IPS-15b (cell line): ENCODE data around the gene ESRRB.

Experiments
- H3K27me3 ChIP-seq: one replicate; pipeline ENCODE4 v1.6.1; 2013; ENCODE audit warnings: low read length; ENCODE audit not compliant: control insufficient read depth, insufficient read depth
- H3K36me3 ChIP-seq: one replicate; pipeline ENCODE4 v1.6.1; 2013; ENCODE audit warnings: low read length; ENCODE audit not compliant: control insufficient read depth, insufficient read depth
- H3K4me1 ChIP-seq: one replicate; pipeline ENCODE4 v1.6.1; 2013; ENCODE audit warnings: mild to moderate bottlenecking, low read length; ENCODE audit not compliant: control insufficient read depth, insufficient read depth
- H3K4me3 ChIP-seq: one replicate; pipeline ENCODE4 v1.5.1; 2013; ENCODE audit warnings: low read depth, low read length
- H3K9ac ChIP-seq: one replicate; pipeline ENCODE4 v1.6.1; 2013; ENCODE audit warnings: low read depth, mild to moderate bottlenecking, low read length
- H3K9me3 ChIP-seq: one replicate; pipeline ENCODE4 v1.6.1; 2013; ENCODE audit warnings: mild to moderate bottlenecking, low read length; ENCODE audit not compliant: control insufficient read depth, insufficient read depth

The ESRRB gene

DNA sequence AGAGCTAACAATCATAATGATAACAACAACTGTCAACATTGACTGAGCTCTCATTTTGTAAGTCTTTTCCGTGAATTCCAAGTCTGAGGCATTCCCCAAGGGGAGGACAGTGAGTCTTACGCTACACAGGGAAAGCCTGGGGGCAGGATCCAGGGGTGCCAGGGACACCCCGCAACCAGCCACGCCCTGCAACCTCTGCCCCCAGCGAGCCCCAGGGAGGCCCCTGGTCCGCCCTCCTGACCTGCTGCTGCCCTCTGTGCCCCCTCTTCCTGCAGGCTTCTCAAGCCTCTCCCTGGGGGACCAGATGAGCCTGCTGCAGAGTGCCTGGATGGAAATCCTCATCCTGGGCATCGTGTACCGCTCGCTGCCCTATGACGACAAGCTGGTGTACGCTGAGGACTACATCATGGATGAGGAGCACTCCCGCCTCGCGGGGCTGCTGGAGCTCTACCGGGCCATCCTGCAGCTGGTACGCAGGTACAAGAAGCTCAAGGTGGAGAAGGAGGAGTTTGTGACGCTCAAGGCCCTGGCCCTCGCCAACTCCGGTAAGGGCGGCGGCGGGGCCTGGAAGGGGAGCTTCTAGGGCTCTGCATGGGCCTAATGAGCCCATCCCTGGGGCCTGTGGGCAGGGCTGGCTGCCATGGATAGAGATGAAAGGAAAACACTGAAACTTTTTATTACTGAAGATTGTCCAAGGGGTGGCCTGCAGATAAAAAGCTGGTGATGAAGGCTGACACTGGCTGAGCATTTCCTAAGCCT is 115.4 kb downstream of the ESRRB start:
- Histone ChIP-seq H3K4me1 (no peaks in the 10 kb centered on the region), H3K9me3 (no peaks in the 10 kb centered on the region), H3K9ac (no peak overlapping the region), H3K4me3 (no peak overlapping the region), H3K27me3 (no peaks in the 10 kb centered on the region), H3K36me3 (no peaks in the 10 kb centered on the region)

DNA sequence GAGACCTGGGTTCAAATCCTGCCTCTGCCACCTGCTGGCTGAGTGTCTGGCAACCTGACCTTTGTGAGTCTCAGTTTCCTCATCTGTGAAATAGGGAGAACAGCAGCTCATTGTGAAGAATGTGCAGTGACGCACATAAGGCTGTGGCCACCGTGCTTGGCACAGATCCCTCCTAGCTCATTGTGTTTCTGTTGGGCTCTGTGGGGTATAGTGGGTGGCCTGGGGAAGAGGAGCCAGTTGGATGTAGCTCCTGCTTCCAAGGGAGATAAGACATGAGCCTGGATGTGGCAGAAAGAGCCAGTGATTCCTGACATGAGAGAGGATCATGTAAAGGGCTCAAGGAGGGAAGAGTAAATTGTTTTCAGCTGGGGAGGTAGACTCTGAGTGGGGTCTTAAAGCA is 120.0 kb downstream of the ESRRB start:
- Histone ChIP-seq H3K36me3 (no peaks in the 10 kb centered on the region), H3K27me3 (no peaks in the 10 kb centered on the region)

DNA sequence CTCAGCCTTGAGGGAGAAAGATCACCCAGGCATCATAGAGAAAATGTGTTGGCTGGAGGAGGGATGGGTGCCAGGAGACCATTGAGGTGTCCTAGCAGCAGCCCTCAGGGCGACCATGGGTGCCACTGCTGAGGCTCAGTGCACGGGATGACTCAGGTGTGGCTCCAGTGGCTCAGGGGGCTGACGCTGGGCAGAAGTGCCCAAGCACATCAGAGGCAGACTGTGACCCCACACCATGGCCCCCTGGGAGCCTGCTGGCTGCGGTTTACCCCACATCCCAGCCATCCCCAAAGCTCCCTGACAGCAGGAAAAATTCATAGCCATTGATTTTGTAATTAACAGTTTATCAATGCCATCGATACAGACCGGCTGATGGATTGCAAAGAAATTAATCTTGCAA is 120.7 kb downstream of the ESRRB start:
- Histone ChIP-seq H3K4me3 (no peak overlapping the region), H3K9ac (no peak overlapping the region), H3K4me1 (no peaks in the 10 kb centered on the region), H3K27me3 (no peaks in the 10 kb centered on the region), H3K9me3 (no peaks in the 10 kb centered on the region), H3K36me3 (no peaks in the 10 kb centered on the region)

More for the DNA sequence above, 120.0 kb downstream of the ESRRB start:
- no peak overlapping the region for H3K4me3 ChIP-seq
- no peak overlapping the region for H3K9ac ChIP-seq
- H3K9me3 ChIP-seq: no peaks in the 10 kb centered on the region
- no peaks in the 10 kb centered on the region for H3K4me1 ChIP-seq

DNA sequence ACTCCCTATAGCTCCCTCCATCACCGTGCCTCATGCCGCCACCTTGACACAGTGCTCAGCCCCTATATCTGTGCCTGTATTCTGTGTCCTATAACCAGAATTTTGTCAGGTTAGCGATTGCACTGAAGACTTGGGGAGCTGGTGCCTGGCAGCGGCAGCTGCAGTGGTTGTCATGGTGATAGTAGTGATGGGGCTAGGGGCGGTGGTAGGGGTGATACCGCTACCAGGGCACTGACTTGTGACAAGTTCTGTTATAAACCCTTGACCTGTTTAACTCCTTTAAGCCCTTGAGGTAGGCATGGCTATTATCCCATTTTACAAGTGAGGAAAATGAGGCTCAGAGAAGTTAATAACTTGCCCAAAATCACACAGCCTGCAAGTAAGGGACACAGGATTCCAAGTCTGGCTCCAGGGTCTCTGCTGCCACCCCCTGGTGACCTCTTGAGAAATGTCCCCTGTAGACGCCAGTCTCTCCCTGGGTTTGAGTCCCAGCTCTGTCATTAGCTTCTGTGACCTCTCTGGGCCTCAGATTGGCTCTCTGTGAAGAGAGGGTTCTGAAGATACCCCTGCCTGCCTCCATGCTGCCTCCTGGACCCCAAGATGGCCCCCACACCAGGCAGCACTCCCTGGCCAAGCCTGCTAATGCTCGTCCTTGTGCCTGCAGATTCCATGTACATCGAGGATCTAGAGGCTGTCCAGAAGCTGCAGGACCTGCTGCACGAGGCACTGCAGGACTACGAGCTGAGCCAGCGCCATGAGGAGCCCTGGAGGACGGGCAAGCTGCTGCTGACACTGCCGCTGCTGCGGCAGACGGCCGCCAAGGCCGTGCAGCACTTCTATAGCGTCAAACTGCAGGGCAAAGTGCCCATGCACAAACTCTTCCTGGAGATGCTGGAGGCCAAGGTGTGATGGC is 121.9 kb downstream of the ESRRB start:
- no peaks in the 10 kb centered on the region for H3K27me3 ChIP-seq
- H3K4me1 ChIP-seq: no peaks in the 10 kb centered on the region
- no peaks in the 10 kb centered on the region for H3K36me3 ChIP-seq
- H3K9ac ChIP-seq: no peak overlapping the region
- no peak overlapping the region for H3K4me3 ChIP-seq
- no peaks in the 10 kb centered on the region for H3K9me3 ChIP-seq

DNA sequence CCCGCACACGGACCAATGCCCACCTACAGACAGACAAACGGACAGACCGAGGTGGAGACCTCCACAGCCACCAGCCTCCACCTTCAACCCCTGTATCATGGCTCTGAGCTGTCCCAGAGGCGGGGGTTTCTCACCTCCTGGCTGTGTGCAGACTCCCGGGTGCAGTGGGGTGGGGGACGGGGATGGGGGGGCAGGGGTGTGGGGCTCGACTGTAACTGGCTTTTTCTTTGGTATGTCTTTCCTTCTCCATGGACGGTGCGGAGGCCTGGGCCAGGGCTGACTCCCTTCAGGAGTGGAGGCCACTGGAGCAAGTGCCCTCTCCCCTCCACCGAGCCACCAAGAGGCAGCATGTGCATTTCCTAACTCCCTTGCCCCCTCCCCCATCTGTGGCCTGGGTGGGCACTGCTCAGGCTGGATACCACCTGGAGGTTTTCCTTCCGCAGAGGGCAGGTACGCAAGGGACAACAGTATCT is 122.6 kb downstream of the ESRRB start:
- no peak overlapping the region for H3K9ac ChIP-seq
- H3K4me1 ChIP-seq: no peaks in the 10 kb centered on the region
- no peaks in the 10 kb centered on the region for H3K27me3 ChIP-seq
- H3K36me3 ChIP-seq: no peaks in the 10 kb centered on the region
- no peaks in the 10 kb centered on the region for H3K9me3 ChIP-seq
- no peak overlapping the region for H3K4me3 ChIP-seq

DNA sequence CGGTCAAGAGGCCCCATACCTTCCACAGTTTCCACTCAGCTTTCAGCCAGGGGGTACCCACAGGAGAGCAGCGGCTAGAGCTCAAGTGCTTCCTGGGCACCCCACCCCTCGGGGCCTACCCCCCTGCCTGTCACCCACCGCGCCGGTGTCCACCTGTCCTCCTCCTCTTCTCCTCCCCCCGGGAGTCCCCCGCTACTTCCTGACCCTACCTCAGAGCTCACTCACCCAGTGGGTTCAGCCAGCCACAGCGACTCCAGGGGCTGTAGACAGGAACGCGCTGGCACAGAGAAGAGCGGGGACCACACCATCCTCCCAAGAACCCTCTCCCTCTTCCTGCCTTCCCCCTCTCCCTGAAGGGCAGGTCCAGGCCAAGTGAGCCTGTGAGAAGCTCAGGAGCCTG is 123.0 kb downstream of the ESRRB start:
- no peaks in the 10 kb centered on the region for H3K36me3 ChIP-seq
- H3K4me1 ChIP-seq: no peaks in the 10 kb centered on the region
- no peak overlapping the region for H3K9ac ChIP-seq
- H3K27me3 ChIP-seq: no peaks in the 10 kb centered on the region
- H3K9me3 ChIP-seq: no peaks in the 10 kb centered on the region
- no peak overlapping the region for H3K4me3 ChIP-seq

DNA sequence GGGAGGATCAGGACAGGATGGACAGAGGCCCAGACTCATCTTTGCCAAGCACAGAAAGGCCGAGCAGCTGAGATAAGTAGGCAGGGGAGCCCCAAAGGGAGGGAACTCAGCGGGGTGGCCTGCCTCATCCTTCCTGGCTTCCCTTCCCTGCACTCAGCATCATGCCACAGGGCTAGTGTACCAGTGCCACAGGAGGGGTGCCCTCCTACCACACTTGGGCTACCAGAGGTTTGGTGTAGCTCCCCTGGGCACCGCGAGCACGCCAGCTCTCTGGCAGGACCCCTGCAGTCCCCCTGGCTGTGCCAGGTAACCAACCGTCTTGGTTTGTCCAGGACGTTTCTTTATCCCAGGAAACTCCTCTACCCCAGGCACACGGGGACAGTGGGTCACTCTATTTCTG is 123.5 kb downstream of the ESRRB start:
- Histone ChIP-seq H3K9me3 (no peaks in the 10 kb centered on the region), H3K4me3 (no peak overlapping the region), H3K36me3 (no peaks in the 10 kb centered on the region), H3K9ac (no peak overlapping the region), H3K4me1 (no peaks in the 10 kb centered on the region), H3K27me3 (no peaks in the 10 kb centered on the region)

DNA sequence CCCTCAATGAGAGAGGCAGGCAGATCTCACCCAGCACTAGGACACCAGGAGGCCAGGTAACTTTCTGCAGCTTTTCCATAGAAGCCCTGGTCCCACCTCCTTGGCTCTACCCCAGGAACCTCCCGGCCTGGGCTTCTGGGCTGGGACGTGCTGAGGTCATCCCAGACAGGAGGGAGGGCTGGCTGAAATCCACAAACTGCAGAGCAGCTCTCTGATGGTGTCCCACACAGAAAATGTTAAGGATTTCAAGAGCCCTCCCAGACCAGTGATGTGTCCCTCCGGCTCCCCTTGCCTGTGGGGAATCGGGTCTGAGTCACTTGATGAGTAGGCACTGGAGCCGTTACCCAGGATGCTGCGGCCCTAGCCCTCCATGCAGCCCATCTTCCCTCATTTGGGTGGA is 124.1 kb downstream of the ESRRB start:
- Histone ChIP-seq H3K36me3 (no peaks in the 10 kb centered on the region), H3K4me3 (no peak overlapping the region), H3K9ac (no peak overlapping the region), H3K4me1 (no peaks in the 10 kb centered on the region), H3K27me3 (no peaks in the 10 kb centered on the region), H3K9me3 (no peaks in the 10 kb centered on the region)

DNA sequence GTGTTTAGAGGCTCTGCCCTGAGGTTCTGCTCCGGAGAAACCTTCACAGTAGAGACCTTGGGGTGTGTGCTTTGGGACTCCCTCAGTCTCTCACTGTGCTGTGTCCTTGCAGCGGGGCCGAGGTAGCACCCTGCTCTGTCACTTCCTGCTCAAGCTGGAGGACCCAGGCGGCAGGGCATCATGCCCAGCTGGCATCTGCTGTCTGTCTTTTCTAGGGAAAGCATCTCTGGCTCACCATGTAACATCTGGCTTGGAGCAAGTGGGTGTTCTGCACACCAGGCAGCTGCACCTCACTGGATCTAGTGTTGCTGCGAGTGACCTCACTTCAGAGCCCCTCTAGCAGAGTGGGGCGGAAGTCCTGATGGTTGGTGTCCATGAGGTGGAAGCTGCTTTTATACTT is 124.5 kb downstream of the ESRRB start:
- Histone ChIP-seq H3K4me1 (no peaks in the 10 kb centered on the region), H3K36me3 (no peaks in the 10 kb centered on the region), H3K27me3 (no peaks in the 10 kb centered on the region), H3K9ac (no peak overlapping the region), H3K4me3 (no peak overlapping the region), H3K9me3 (no peaks in the 10 kb centered on the region)

DNA sequence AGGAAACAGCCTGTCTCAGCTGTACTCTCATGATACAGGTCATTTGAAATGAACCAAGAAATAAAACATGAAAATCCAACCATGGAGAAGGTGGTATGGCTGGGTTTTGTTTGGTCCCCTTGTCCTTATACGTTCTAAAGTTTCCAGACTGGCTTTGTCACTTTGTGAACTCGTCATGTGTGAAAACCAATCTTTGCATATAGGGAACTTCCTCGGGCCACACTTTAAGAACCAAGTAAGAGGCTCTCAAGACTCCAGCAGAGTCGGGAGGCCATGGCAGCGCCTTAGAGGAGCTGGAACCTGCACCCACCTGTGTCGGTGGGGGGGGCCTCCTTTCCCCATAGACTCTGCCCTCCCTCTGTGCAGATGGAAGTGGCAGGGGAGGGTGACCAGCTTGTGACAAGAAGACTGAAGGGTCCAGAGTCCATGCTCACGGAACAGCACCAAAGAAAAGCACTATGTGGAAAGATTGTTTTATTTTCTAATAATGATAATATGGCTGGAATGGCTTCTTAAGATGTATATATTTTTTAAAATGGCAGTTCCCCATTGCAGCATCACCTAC is 125.3 kb downstream of the ESRRB start:
- Histone ChIP-seq H3K9ac (no peak overlapping the region), H3K27me3 (no peaks in the 10 kb centered on the region), H3K36me3 (no peaks in the 10 kb centered on the region), H3K9me3 (no peaks in the 10 kb centered on the region), H3K4me1 (no peaks in the 10 kb centered on the region), H3K4me3 (no peak overlapping the region)

DNA sequence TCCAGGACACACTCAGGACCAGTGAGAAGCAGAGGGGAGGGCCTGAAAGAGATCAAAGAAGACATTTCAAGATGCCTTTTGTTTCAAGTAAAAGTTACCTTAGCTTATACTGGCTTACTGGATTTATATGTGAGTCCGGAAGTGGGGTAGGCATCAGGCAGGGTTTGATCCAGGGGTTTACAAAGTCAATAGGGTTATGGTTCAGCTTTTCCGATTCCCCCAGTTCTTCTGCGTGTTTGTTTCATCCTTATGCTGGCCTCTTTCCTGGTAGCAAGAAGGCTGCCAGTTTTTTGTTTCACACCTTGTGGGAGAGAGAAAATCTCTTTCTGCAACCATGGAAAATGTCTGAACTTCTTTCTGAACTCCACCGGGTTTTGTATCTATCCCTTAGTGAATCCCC is 126.3 kb downstream of the ESRRB start:
- Histone ChIP-seq H3K4me1 (no peaks in the 10 kb centered on the region), H3K36me3 (no peaks in the 10 kb centered on the region), H3K27me3 (no peaks in the 10 kb centered on the region), H3K4me3 (no peak overlapping the region), H3K9me3 (no peaks in the 10 kb centered on the region), H3K9ac (no peak overlapping the region)
